ENCODE measurements around the gene TIGD1.
"Not testable (repeated sequence)": the region's sequence is repeated elsewhere in the genome, so short reads cannot be mapped to it uniquely, and the experiment has no call there.

TIGD1 gene

DNA sequence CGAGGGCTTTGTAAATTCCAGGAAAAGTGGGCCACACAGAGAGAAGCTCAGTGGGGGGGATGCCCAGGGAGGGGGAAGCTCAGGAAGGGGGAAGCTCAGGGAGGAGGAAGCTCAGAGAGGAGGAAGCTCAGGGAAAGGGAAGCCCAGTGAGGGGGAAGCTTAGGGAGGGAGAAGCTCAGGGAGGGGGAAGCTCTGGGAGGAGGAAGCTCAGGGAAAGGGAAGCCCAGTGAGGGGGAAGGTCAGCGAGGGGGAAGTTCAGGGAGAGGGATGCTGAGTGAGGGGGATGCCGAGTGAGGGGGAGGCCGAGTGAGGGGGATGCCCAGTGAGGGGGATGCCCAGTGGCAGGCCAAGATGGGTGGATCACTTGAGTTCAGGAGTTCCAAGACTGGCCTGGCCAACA is 11.7 kb downstream of the TIGD1 start:
- DNase-seq = no peak

- DNase-seq = no peak
Observed at GRCh38 chr2:232537499-232537898, 12.9 kb downstream of the TIGD1 start.

- DNase-seq = no peak
Observed at GRCh38 chr2:232537079-232537478, 13.3 kb downstream of the TIGD1 start.

- DNase-seq = no peak
Observed at GRCh38 chr2:232535761-232536530, 14.4 kb downstream of the TIGD1 start.

GRCh38 chr2:232534940-232535651 is 15.3 kb downstream of the TIGD1 start:
- no peak for DNase-seq

DNA sequence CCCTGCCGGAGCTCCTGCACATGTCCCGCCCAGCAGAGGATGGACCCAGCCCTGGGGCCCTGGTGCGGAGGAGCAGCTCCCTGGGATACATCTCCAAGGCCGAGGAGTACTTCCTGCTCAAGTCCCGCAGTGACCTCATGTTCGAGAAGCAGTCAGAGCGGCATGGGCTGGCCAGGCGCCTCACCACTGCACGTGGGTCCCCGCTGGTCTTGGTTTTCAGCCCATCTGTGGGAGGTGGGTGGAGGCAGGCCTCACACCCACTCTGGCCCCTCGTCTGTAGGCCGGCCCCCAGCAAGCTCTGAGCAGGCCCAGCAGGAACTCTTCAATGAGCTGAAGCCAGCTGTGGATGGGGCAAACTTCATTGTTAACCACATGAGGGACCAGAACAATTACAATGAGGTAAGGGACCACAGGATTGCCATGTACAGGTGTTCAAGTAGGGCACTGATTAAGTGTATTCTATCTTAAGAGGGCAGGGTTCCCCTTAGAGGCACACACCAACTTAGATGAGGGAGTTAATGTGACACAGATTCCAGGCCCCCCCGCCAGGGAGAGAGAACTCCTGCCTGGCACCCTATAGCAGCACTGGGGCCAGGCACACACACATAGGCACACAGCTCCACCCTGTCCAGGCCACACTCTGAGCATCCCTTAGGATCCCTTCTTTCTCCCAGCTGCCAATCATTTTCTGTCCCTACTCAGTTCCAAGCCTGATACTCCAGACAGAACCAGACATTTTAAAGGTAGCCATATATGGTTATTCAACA is 16.2 kb downstream of the TIGD1 start:
- no peak for DNase-seq

DNA sequence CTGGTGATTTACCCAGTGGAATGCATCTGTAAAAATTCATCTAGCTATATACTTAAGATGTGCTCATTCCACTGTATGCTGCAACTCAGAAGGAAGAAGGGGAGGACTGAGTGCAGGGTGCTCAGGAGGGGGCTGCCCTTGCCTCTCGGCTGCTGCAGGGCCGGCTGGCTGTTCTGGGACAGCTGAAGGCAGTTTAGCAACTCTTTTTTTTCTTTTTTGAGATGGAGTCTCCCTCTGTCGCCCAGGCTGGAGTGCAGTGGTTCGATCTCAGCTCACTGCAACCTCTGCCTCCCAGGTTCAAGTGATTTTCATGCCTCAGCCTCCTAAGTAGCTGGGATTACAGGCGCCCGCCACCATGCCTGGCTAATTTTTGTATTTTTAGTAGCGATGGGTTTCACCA is 17.5 kb downstream of the TIGD1 start:
- DNase-seq = not testable (repeated sequence)

- DNase-seq = no peak
Observed at GRCh38 chr2:232532419-232532818, 17.9 kb downstream of the TIGD1 start.

GRCh38 chr2:232530626-232531260 is 19.6 kb downstream of the TIGD1 start:
- DNase-seq = no peak

GRCh38 chr2:232529806-232530547 is 20.4 kb downstream of the TIGD1 start:
- DNase-seq = no peak

DNA sequence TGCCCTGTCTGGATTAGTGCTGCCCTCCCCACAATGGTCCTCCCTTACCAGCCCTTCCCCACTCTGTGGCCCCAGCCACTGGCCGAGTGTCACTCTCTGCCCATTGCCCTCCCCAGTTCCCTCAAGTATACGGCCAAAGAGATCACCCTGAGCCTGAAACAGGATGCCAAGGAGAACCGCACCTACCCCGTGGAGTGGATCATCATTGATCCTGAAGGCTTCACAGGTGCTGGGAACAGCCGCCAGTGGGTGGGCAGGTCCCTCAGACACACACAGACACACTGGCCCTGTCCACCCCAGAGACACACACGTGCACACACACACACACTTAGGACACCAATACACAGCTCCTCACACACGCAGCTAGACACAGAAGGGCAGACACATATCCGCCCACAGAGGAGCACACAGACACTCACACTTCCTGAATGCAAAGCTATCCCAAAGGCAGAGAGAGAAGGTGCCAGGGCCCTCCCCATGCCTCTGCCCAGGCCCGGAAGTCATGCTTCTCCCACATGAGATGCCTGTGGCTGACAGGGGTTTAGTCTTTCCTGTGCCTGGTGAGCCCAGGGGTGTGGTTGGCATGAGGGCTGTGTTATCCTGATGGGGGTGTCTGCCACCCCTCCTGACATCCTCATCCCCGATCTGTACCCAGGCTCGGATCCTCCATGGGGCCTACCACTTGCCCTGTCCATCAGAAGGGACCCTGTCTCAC is 21.5 kb downstream of the TIGD1 start:
- DNase-seq = no peak

- no peak for DNase-seq
Observed at GRCh38 chr2:232527905-232528470, 22.4 kb downstream of the TIGD1 start.

- DNase-seq = no peak
Observed at GRCh38 chr2:232526372-232526941, 23.9 kb downstream of the TIGD1 start.

DNA sequence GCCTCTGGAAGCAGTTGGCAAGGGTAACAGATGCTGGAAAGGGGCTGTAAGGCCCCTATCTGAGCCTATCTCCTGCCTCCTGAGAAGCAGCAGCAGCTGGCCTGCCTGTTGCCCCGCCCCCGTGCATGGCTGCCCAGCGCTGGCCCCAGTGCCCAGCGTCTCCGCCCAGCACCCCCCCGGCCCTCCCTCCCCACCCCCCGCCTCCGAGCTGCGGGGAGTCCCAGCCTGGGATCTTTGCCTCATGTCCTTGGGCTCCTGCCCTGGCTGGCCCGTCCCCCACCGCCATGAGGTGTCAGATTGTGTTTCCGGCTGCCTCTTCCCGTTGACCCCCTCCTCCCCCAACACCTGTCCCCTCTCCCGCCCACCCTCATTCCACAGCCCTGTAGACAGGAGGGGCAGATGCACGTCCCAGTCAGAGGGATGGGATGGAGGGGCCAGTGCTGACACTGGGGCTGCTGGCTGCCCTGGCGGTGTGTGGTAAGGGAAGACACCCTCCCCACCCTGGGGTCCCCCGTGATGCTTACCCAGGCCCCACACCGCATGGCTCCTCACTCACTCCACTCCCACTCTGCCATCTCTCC is 24.5 kb downstream of the TIGD1 start, which contains the start of gene CHRND:
TSS of gene CHRND (plus strand) at position 370 of the 581 bp plus-strand sequence. CDS start at position 426, 56 bp downstream.
- DNase-seq = no peak

GRCh38 chr2:232525199-232525598 is 25.2 kb downstream of the TIGD1 start:
- DNase-seq = no peak

- DNase-seq = no peak
Observed at GRCh38 chr2:232524771-232525170, 25.6 kb downstream of the TIGD1 start.

DNA sequence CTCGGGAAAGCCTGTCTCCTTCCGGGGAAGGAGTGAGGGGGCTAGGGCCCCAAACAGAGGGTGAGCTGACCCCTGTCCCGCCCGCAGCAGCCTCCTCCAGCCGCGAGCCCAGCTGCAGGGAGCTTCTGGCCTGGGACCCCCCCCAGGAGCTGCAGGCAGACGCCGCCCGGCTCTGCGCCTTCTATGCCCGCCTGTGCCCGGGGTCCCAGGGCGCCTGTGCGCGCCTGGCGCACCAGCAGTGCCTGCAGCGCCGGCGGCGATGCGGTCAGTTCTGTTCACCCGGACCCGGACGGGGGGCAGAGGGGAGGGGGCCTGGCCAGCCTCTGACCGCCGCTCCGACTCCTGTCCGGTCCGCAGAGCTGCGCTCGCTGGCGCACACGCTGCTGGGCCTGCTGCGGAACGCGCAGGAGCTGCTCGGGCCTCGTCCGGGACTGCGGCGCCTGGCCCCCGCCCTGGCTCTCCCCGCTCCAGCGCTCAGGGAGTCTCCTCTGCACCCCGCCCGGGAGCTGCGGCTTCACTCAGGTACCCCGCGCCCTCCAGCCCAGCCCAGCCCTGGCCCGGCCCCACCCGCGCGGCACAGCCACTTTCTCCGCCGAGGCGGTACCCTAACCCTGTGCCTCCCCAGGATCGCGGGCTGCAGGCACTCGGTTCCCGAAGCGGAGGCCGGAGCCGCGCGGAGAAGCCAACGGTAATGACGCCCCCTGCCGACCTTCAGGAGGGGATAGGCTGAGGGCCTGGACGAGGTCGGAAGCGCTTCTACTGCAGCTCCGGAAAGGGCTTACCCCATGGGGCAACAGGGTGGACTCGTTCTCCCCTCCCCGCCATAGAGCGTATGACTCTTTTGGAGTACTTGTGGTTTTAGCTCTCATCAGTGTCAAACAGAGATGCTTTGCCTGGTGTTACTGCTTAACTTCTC is 26.4 kb downstream of the TIGD1 start:
- no peak for DNase-seq

- no peak for DNase-seq
Observed at GRCh38 chr2:232523402-232523681, 27.0 kb downstream of the TIGD1 start.

DNA sequence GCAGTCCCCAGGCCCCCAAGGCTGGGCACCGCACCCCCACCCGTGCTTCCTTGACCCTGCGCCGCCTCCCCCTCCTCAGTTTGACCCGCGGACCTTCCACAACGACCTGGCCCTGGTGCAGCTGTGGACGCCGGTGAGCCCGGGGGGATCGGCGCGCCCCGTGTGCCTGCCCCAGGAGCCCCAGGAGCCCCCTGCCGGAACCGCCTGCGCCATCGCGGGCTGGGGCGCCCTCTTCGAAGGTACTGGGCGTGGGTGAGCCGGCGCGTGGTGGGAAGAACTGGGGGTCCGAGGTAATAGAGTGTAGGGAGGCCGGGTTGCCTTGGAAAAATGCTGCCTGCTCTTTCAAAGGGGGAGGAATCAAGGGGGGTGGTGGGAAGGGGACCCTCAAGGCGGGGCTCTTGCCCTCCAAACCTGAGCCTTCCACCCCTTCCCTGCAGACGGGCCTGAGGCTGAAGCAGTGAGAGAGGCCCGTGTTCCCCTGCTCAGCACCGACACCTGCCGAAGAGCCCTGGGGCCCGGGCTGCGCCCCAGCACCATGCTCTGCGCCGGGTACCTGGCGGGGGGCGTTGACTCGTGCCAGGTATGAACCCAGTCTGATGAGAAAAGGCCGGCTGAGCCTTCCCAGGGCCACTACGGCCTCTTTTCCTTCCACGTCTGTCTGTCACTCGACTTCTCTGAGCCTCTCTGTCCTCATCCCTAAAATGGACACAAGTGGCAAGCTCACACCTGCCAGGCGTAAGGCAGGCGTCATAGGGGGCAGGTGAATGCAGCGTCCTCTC is 27.5 kb downstream of the TIGD1 start:
- DNase-seq = no peak

Data from activated CD4-positive, alpha-beta T cell treated with anti-CD3 and anti-CD28 coated beads for 4 hours (primary cell).